Upper lobe of right lung (tissue), 1 donor: ENCODE measurements around the gene SERPINB1. TPM values are rescaled to one million over a fixed set of nuclear protein-coding genes. Genes with fewer than 3 reads are reported as not detected.

Experiments
- ATAC-seq: fragments of 200-7000 bp; cut with Tn5 transposase; one replicate; pipeline ENCODE4 v1.9.1; 2020; ENCODE audit warnings: mild to moderate bottlenecking, moderate library complexity
- DNase-seq: peaks from one replicate; pipeline ENCODE4 v3.0.0-alpha.2; 2020
- H3K27ac ChIP-seq: fragments of 200-600 bp; one replicate; pipeline ENCODE4 v1.8.0; 2022
- H3K27me3 ChIP-seq: fragments of 200-600 bp; one replicate; pipeline ENCODE4 v1.8.0; 2022; ENCODE audit warnings: mild to moderate bottlenecking
- H3K36me3 ChIP-seq: fragments of 200-600 bp; one replicate; pipeline ENCODE4 v1.8.0; 2022
- H3K4me1 ChIP-seq: fragments of 200-600 bp; one replicate; pipeline ENCODE4 v1.8.0; 2022
- H3K4me3 ChIP-seq: fragments of 200-600 bp; one replicate; pipeline ENCODE4 v1.8.0; 2022; ENCODE audit warnings: mild to moderate bottlenecking
- H3K9me3 ChIP-seq: fragments of 200-600 bp; one replicate; pipeline ENCODE4 v1.8.0; 2022
- intact Hi-C: fragments of 100-400 bp; cut with DNase I; formaldehyde crosslinking; loops from one replicate; pipeline ENCODE4 v1.11.0; 2022
- total RNA-seq: library from RNA; stranded (reverse); fragmentation: NEBNext Ultra II Directional; extraction: Animal tissue kit (Norgen Biotek cat#: 25700); gene quantifications from one replicate; pipeline ENCODE4 v1.2.1, GENCODE V29; 2021
- TF ChIP-seq, protein P1 (sequence below): fragments of 200-600 bp; IDR thresholded peaks from one replicate; pipeline ENCODE4 v1.8.0; 2022; ENCODE audit warnings: antibody characterized with exemption
- donor health status: DM: no; HTN: yes; CAD: no; lungs with severe emphysema.

The SERPINB1 gene
- total RNA-seq, 1 donor from 2014 or later = 101 TPM

DNA sequence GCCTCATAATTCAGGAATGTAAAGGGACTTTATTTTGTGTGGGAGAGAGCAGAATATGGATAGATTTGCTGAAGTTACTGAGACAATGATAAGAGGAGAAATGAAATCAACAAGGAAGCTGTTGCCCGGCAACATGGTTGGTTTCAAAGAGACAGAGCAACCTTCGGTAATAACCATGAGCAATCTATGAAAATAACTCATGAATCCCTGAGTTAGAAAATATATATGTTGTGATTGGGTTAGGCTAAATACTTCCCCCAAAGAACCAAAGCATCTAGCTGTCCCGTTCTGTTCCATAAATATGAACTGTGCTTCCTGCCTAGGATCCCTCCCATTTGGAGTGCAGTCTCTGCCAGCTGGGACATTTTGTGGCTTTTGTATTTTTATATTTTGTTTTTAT is 23.1 kb downstream of the SERPINB1 start:
- Histone ChIP-seq H3K4me1 (peaks cover 24% of the 10 kb centered on the region), H3K27me3 (no peaks in the 10 kb centered on the region), H3K36me3 (no peaks in the 10 kb centered on the region), H3K27ac (peak overlapping the region; percentile 63), H3K4me3 (no peak overlapping the region), H3K9me3 (no peaks in the 10 kb centered on the region)
- TF ChIP-seq, protein P1, sequence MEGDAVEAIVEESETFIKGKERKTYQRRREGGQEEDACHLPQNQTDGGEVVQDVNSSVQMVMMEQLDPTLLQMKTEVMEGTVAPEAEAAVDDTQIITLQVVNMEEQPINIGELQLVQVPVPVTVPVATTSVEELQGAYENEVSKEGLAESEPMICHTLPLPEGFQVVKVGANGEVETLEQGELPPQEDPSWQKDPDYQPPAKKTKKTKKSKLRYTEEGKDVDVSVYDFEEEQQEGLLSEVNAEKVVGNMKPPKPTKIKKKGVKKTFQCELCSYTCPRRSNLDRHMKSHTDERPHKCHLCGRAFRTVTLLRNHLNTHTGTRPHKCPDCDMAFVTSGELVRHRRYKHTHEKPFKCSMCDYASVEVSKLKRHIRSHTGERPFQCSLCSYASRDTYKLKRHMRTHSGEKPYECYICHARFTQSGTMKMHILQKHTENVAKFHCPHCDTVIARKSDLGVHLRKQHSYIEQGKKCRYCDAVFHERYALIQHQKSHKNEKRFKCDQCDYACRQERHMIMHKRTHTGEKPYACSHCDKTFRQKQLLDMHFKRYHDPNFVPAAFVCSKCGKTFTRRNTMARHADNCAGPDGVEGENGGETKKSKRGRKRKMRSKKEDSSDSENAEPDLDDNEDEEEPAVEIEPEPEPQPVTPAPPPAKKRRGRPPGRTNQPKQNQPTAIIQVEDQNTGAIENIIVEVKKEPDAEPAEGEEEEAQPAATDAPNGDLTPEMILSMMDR = no peak
- intact Hi-C loops = no loop called here
- no peak for ATAC-seq
- no peak for DNase-seq

DNA sequence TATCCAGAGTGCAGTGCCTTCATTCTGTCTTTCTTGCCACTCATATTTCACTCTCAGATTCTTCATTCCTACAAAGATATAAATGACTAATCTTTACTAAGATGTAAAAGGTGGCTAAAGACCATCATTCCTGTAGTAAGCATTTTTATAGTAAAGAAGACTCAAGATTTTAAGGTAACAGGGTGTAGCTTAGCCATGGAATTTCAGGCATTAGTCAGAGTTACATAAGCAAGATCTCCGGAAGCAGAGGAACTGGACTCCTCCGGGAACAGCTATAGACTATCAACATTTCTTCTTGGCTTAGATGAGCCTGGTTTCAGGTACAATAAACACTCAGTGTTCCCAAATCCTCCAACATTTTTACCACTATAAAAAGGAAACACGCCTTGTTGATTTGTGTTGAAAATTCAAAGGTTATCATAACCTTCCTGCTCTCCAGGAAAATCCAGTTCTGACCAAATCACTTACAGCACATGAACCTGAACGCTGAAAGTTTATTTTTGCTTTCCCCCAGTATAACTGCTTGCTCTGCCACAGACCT is 23.7 kb downstream of the SERPINB1 start:
- peak; percentile 83 for ATAC-seq
- H3K4me1 ChIP-seq = peaks cover 24% of the 10 kb centered on the region
- no peak for DNase-seq
- H3K4me3 ChIP-seq = no peak overlapping the region
- TF ChIP-seq, protein P1 = no peak
- H3K36me3 ChIP-seq = no peaks in the 10 kb centered on the region
- no peaks in the 10 kb centered on the region for H3K27me3 ChIP-seq
- intact Hi-C loops = no loop called here
- H3K27ac ChIP-seq = peak overlapping the region; percentile 63
- no peaks in the 10 kb centered on the region for H3K9me3 ChIP-seq

DNA sequence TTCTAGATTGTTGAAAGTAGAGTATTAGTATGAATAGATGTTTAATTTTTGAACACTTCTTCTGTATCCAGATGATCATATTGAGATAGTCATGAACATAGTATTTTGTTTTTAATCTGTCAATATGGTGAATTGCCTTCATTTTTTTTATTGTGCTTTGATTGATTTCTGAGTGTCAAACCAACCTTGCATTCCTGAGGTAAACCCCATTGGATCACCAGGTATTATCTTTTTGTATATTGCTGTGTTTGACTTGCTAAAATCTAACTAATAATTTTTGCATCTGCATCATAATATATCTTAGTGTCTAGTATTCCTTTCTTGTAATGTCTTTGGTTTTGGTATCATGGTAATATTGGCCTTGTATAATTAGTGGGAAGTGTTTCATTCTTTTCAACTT is 25.5 kb downstream of the SERPINB1 start:
- H3K9me3 ChIP-seq = no peaks in the 10 kb centered on the region
- no peaks in the 10 kb centered on the region for H3K36me3 ChIP-seq
- intact Hi-C loops = no loop called here
- DNase-seq (no peak), ATAC-seq (no peak)
- TF ChIP-seq, protein P1 = no peak
- peaks cover 24% of the 10 kb centered on the region for H3K4me1 ChIP-seq
- no peaks in the 10 kb centered on the region for H3K27me3 ChIP-seq
- H3K4me3 ChIP-seq = no peak overlapping the region
- H3K27ac ChIP-seq = no peak overlapping the region

DNA sequence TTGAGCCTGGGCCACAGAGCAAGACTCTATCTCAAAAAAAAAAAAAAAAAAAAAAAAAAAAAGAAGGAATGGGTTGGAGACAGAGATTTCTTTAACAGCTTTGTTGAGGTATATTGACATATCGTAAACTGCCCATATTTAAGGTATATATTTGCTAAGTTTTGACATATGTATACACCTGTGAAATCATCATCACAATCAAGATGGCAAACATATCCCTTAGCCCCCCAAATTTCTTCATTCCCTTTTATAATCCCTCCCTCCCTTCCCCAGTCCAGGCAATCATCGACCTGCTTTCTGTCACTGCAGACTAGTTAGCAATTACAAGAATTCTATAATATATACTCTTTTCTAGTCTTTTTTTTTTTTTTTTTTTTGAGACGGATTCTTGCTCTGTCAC is 29.0 kb downstream of the SERPINB1 start:
- Histone ChIP-seq H3K36me3 (no peaks in the 10 kb centered on the region), H3K9me3 (no peaks in the 10 kb centered on the region), H3K27me3 (no peaks in the 10 kb centered on the region), H3K4me1 (peaks cover 16% of the 10 kb centered on the region), H3K27ac (no peak overlapping the region), H3K4me3 (no peak overlapping the region)
- no peak for ATAC-seq
- no peak for DNase-seq
- intact Hi-C loops = no loop called here
- TF ChIP-seq, protein P1 = no peak

DNA sequence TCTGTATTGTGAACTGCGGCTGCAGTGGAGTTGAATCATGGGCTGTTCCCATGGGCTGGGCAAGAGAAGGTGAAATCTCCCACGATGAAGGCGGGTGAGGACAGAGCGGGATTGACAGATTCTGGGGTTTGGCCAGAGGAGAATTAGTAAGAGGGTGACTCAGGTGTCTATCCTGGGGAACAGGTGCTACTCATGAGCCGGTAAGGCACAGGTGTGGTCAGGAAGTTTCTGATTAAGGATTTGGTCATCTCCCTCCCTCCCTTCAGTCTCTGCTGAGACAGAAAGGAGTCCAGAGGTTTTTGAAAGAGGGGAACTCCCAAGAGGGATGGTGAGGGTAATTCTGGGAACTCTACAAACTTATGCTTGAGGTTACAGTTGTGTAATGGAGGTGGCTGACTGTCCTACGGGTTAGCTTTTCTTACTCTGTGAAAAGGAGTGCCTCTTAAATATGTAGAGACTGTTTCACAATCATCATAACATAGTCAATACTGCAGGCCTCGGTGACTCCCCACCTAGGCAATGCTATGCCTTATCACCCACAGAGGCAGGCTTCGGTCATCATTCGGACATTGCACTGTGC is 31.5 kb downstream of the SERPINB1 start:
- peak overlapping the region; percentile 80 for H3K27ac ChIP-seq
- H3K4me3 ChIP-seq = no peak overlapping the region
- intact Hi-C loops = no loop called here
- DNase-seq (no peak), ATAC-seq (peak; percentile 93)
- H3K4me1 ChIP-seq = peaks cover 27% of the 10 kb centered on the region
- H3K27me3 ChIP-seq = no peaks in the 10 kb centered on the region
- TF ChIP-seq, protein P1 = no peak
- H3K9me3 ChIP-seq = no peaks in the 10 kb centered on the region
- H3K36me3 ChIP-seq = no peaks in the 10 kb centered on the region

DNA sequence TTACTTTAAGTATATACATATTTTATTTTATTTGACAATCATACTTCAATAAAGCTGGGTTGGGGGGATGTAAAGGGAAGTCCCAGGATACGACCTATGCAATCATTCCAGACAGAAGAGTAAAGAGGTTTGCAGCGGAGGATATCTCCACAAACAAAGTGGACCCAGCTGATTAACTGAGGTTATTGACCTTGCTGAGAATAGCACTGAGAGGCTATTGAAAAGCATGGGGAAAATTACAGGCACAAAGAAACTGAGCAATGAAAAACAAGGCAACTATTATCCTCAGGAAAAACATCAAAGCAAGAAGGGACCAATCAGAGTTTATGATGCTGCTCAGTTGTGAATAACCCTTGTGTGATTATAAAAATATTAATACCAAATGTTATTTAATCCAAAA is 32.6 kb downstream of the SERPINB1 start:
- H3K4me1 ChIP-seq = peaks cover 27% of the 10 kb centered on the region
- TF ChIP-seq, protein P1 = no peak
- no peaks in the 10 kb centered on the region for H3K9me3 ChIP-seq
- H3K36me3 ChIP-seq = no peaks in the 10 kb centered on the region
- H3K4me3 ChIP-seq = no peak overlapping the region
- DNase-seq (no peak), ATAC-seq (no peak)
- intact Hi-C loops = no loop called here
- no peak overlapping the region for H3K27ac ChIP-seq
- H3K27me3 ChIP-seq = no peaks in the 10 kb centered on the region
